K562 (cell line): ENCODE measurements around the gene PRL. TPM values are rescaled to one million over a fixed set of nuclear protein-coding genes. Genes with fewer than 3 reads are reported as not detected.

Experiments used
- ATAC-seq: fragments of 200-7000 bp; cut with Tn5 transposase; 3 replicates; pipeline ENCODE4 v1.9.1; 2020; ENCODE audit warnings: moderate library complexity
- BruUV-seq: library from RNA; stranded (reverse); fragments of 400-500 nt; replicated peaks from 2 replicates; lab custom pipeline; 2021; lab: Mats Ljungman, UMichigan
- CTCF ChIA-PET: fragments of 300-600 bp; formaldehyde crosslinking; extraction: SDS; loops from one replicate; lab custom pipeline; 2021; ENCODE audit warnings: low intra/inter-chr PET ratio; lab: Yijun Ruan, JAX
- POLR2A ChIA-PET: fragments of 300-600, 350-650 bp; sonication (Branson Sonifier 250); formaldehyde crosslinking; extraction: SDS; loops from one replicate; lab custom pipeline; 2021; ENCODE audit warnings: antibody characterized with exemption, inconsistent platforms; lab: Yijun Ruan, JAX
- DNase-seq, 4 experiments: peaks; one replicate each; pipeline versions ENCODE4 v3.0.0 to v3.0.0-alpha.2; 2011 to 2018; ENCODE audit warnings: low spot score in 3 of 4, mixed read lengths in 3 of 4; ENCODE audit errors: extremely low read depth in 1 of 4
- FAIRE-seq: peaks from 2 replicates; lab custom pipeline; 2011; peaks lifted over from hg19 to GRCh38; lab: Jason Lieb, UNC
- H2AFZ ChIP-seq: 2 replicates; pipeline ENCODE4 v1.6.0; 2011; ENCODE audit warnings: low read depth, low read length, control low read depth, inconsistent platforms
- H3K27ac ChIP-seq: fragments of 200-600 bp; 3 replicates; pipeline ENCODE4 v1.8.0; 2011; ENCODE audit warnings: low read depth, mild to moderate bottlenecking, control low read depth, inconsistent platforms, low read length, moderate library complexity, mixed read lengths; ENCODE audit errors: extremely low read depth
- H3K27me3 ChIP-seq, 2 experiments: fragments of 300-600 bp in 1 of 2; 2 replicates in 1 of 2; 3 replicates in 1 of 2; pipeline versions ENCODE4 v1.6.0 to v1.8.0; 2011; ENCODE audit warnings: inconsistent platforms in 2 of 2, low read length in 2 of 2, mild to moderate bottlenecking in 1 of 2, mixed read lengths in 1 of 2, moderate library complexity in 1 of 2; ENCODE audit not compliant: control insufficient read depth in 2 of 2, insufficient read depth in 2 of 2
- H3K36me3 ChIP-seq: fragments of 300-600 bp; 3 replicates; pipeline ENCODE4 v1.8.0; 2011; ENCODE audit warnings: mild to moderate bottlenecking, low read length, inconsistent platforms; ENCODE audit not compliant: control insufficient read depth, insufficient read depth
- H3K4me1 ChIP-seq, 2 experiments: fragments of 200-600 bp in 1 of 2; replicated peaks in 1 of 2; 2 replicates in 1 of 2; 3 replicates in 1 of 2; pipeline versions ENCODE4 v1.5.1 to v1.8.0; 2011; ENCODE audit warnings: inconsistent platforms in 2 of 2, low read length in 2 of 2, mild to moderate bottlenecking in 1 of 2, mixed read lengths in 1 of 2, moderate library complexity in 1 of 2; ENCODE audit not compliant: control insufficient read depth in 2 of 2, insufficient read depth in 2 of 2
- H3K4me2 ChIP-seq: 2 replicates; pipeline ENCODE4 v1.6.1; 2011; ENCODE audit warnings: low read length, control low read depth, inconsistent platforms, mixed read lengths; ENCODE audit not compliant: insufficient read depth
- H3K4me3 ChIP-seq: fragments of 200-600 bp; sonication (generic), shearing (Covaris generic); 2 replicates; pipeline ENCODE4 v1.5.1; 2016; ENCODE audit warnings: control low read depth, inconsistent platforms
- H3K79me2 ChIP-seq: fragments of 200-600 bp; 3 replicates; pipeline ENCODE4 v1.8.0; 2011; ENCODE audit warnings: low read length, inconsistent platforms; ENCODE audit not compliant: control insufficient read depth, insufficient read depth
- H3K9ac ChIP-seq, 2 experiments: 2 replicates each; pipeline versions ENCODE4 v1.6.0 to v1.6.1; 2011; ENCODE audit warnings: low read depth in 2 of 2, low read length in 2 of 2, control low read depth in 1 of 2, inconsistent platforms in 1 of 2, mild to moderate bottlenecking in 1 of 2, mixed read lengths in 1 of 2; ENCODE audit not compliant: insufficient read depth in 1 of 2
- H3K9me1 ChIP-seq: one replicate; pipeline ENCODE4 v1.6.0; 2011; ENCODE audit warnings: inconsistent platforms, mild to moderate bottlenecking, low read length, moderate library complexity; ENCODE audit not compliant: control insufficient read depth, insufficient read depth
- H3K9me3 ChIP-seq: replicated peaks from 2 replicates; pipeline ENCODE4 v1.5.1; 2011; ENCODE audit warnings: low read depth, low read length, inconsistent platforms; ENCODE audit not compliant: control insufficient read depth, insufficient read depth
- H4K20me1 ChIP-seq: replicated peaks from 2 replicates; pipeline ENCODE4 v1.6.1; 2011; ENCODE audit warnings: low read length, inconsistent platforms, mixed read lengths; ENCODE audit not compliant: control insufficient read depth, insufficient read depth
- CBFA2T2 ChIP-seq: fragments of 450-650 bp; conservative IDR thresholded peaks from 2 replicates; pipeline ENCODE4 v1.6.1; 2017; ENCODE audit warnings: mild to moderate bottlenecking
- CEBPB ChIP-seq: fragments of 450-650 bp; IDR thresholded peaks from 2 replicates; pipeline ENCODE4 v1.6.1; 2016; ENCODE audit warnings: missing genetic modification characterization, missing compliant biosample characterization
- FOXK2 ChIP-seq, 2 experiments: fragments of 450-650 bp; IDR thresholded peaks in 1 of 2; conservative IDR thresholded peaks in 1 of 2; 2 replicates each; pipeline ENCODE4 v1.6.1; 2016; ENCODE audit warnings: low read depth in 2 of 2, mild to moderate bottlenecking in 1 of 2
- MAZ ChIP-seq, 2 experiments: fragments of 450-650 bp in 1 of 2; sonication (generic) in 1 of 2; formaldehyde crosslinking; IDR thresholded peaks in 1 of 2; conservative IDR thresholded peaks in 1 of 2; 2 replicates each; pipeline versions ENCODE4 v1.4.0 to v1.5.0; 2020; ENCODE audit warnings: mild to moderate bottlenecking in 1 of 2, missing genetic modification reagents in 1 of 2
- MXI1 ChIP-seq: IDR thresholded peaks from 2 replicates; pipeline ENCODE4 v1.6.1; 2011; ENCODE audit warnings: low read depth, mild to moderate bottlenecking, improper control_type of control experiment, low read length
- OTX1 ChIP-seq: fragments of 450-650 bp; formaldehyde crosslinking; IDR thresholded peaks from 2 replicates; pipeline ENCODE4 v1.4.0; 2022; ENCODE audit warnings: mild to moderate bottlenecking
- RFX1 ChIP-seq: fragments of 450-650 bp; IDR thresholded peaks from 2 replicates; pipeline ENCODE4 v1.6.1; 2016; ENCODE audit warnings: mild to moderate bottlenecking, moderate library complexity
- SAP30 ChIP-seq: fragments of 200-600 bp; sonication (generic); IDR thresholded peaks from 2 replicates; pipeline ENCODE4 v1.6.1; 2012; ENCODE audit warnings: borderline replicate concordance, low read depth, mild to moderate bottlenecking, moderate library complexity, low read length, control low read depth, inconsistent platforms; ENCODE audit not compliant: insufficient read depth, poor library complexity, severe bottlenecking
- STAG1 ChIP-seq: sonication (generic); formaldehyde crosslinking; IDR thresholded peaks from 2 replicates; pipeline ENCODE4 v1.5.0; 2020; ENCODE audit warnings: missing genetic modification reagents, borderline replicate concordance
- ZFX ChIP-seq: sonication (generic); formaldehyde crosslinking; IDR thresholded peaks from 2 replicates; pipeline ENCODE4 v1.8.0; 2022; ENCODE audit warnings: mild to moderate bottlenecking, missing genetic modification reagents, moderate library complexity
- ZNF695 ChIP-seq: fragments of 450-650 bp; formaldehyde crosslinking; IDR thresholded peaks from 2 replicates; pipeline ENCODE4 v1.4.0; 2020; ENCODE audit warnings: mild to moderate bottlenecking, moderate library complexity
- ZNF79 ChIP-seq: fragments of 250-450 bp; sonication (Bioruptor Pico); IDR thresholded peaks from 2 replicates; pipeline ENCODE4 v1.4.0; 2020; ENCODE audit warnings: low read depth, mild to moderate bottlenecking, moderate library complexity
- ZSCAN29 ChIP-seq: fragments of 450-650 bp; IDR thresholded peaks from 2 replicates; pipeline ENCODE4 v1.6.1; 2017
- WGBS: fragments of 100-300 bp; shearing (Covaris generic); methylation state at CpG from one replicate; pipeline ENCODE4 v1.1.6; 2016; ENCODE audit warnings: low coverage, mixed read lengths; ENCODE audit not compliant: insufficient coverage; ENCODE audit errors: missing lambda C conversion rate; 5-methylcytosine and 5-hydroxymethylcytosine counted together
- in situ Hi-C: fragments of 300-500 bp; cut with MboI; formaldehyde crosslinking; loops from 4 replicates; pipeline ENCODE4 v1.15.0; 2018; ENCODE audit warnings: inconsistent platforms, mixed read lengths
- intact Hi-C: fragments of 100-400 bp; cut with micrococcal nuclease; formaldehyde crosslinking; loops from 2 replicates; pipeline ENCODE4 v1.14.2; 2022
- polyA plus RNA-seq, 8 experiments: library from polyadenylated mRNA; depleted of rRNA in 4 of 8; stranded (reverse) in 5 of 8; unstranded in 3 of 8; fragments of >200 nt; fragmentation: Nextera tagmentation in 2 of 8; fragmentation: Illumina TruSeq in 1 of 8; extraction: Ambion mirVana in 2 of 8; extraction: Trizol in 1 of 8; gene quantifications; 2 replicates each; pipeline versions ENCODE4 v1.2.1 to v1.2.3, GENCODE V29; 2011 to 2014; ENCODE audit warnings: inconsistent platforms in 1 of 8, missing spikeins in 1 of 8
- total RNA-seq, 7 experiments: library from RNA; depleted of rRNA in 6 of 7; stranded (reverse); fragments of >200 nt in 6 of 7; fragmentation: Illumina TruSeq in 2 of 7; extraction: Trizol in 2 of 7; gene quantifications; 2 replicates each; pipeline versions ENCODE4 v1.2.1 to v1.2.3, GENCODE V29; 2011 to 2021; ENCODE audit warnings: low replicate concordance in 1 of 7
- TF ChIP-seq, protein P1 (sequence below): fragments of 450-650 bp; IDR thresholded peaks from one replicate; pipeline ENCODE4 v1.6.1; 2018; ENCODE audit warnings: mild to moderate bottlenecking, moderate library complexity; ENCODE audit not compliant: partially characterized antibody

PRL gene
- total and polyA plus RNA-seq, 9 of the 15 experiments (the other 6 are each of a cell fraction or from before 2014, with no cell fraction given), result not detected

DNA sequence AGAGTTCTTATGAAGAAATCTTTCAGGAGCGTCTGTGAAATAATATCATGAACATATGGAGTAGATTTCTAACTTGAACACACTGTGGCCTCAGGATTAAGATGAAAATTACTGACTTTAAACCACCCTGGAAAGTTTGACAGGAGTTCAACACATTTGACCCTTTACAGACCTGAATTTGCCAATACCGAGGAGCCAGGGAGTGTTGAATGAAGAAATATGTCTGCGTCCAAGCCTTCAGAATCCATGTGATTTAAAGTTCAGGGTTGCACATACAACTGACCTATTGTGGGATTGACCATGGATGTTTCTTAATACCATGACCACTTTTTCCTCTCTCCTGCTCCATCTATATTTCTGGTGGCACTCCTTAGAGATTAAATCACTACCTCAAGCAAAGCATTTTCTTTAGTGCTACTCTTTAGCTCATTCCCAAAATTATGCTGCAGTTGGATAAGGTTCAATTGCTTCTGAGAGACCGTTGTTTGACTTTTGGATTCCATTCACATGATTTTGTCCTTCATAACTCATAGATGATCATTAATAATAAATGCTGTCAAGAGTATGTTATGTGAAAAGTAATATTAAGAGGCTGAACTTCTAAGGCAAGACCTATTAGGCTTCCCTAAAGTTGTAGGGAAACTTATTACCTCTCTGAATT, 57.4 kb downstream of the PRL start:
- intact Hi-C loops (no loop called here), in situ Hi-C loops (no loop called here)
- no peaks in the 10 kb centered on the region for H3K27me3 ChIP-seq
- no peak overlapping the region for H3K27ac ChIP-seq
- H3K9me3 ChIP-seq, result no peaks in the 10 kb centered on the region
- no peaks in the 10 kb centered on the region for H3K9me1 ChIP-seq
- H3K36me3 ChIP-seq, result no peaks in the 10 kb centered on the region
- no peak overlapping the region for H3K4me3 ChIP-seq
- H2AFZ ChIP-seq, result no peak overlapping the region
- no peak overlapping the region for H3K4me2 ChIP-seq
- H3K4me1 ChIP-seq, result no peaks in the 10 kb centered on the region
- H3K9ac ChIP-seq, result no peak overlapping the region
- FAIRE-seq, result peak; percentile 70
- BruUV-seq, result no TSS peak
- DNase-seq, result no peak
- no peak for ATAC-seq
- POLR2A ChIA-PET, result interaction anchor here (0.6 kb wide), 1 partner anchor 10 kb away, joined by 3 read pairs; no protein-coding TSS in a partner anchor
- TF ChIP-seq RFX1 (no peak), MXI1 (no peak), ZFX (CRISPR knock-in tag) (no peak)
- CTCF ChIA-PET, result no interaction called here
- WGBS, result 0% methylated on average over 4 of the region's 4 CpGs
- no peaks in the 10 kb centered on the region for H3K79me2 ChIP-seq
- H4K20me1 ChIP-seq, result no peaks in the 10 kb centered on the region

DNA sequence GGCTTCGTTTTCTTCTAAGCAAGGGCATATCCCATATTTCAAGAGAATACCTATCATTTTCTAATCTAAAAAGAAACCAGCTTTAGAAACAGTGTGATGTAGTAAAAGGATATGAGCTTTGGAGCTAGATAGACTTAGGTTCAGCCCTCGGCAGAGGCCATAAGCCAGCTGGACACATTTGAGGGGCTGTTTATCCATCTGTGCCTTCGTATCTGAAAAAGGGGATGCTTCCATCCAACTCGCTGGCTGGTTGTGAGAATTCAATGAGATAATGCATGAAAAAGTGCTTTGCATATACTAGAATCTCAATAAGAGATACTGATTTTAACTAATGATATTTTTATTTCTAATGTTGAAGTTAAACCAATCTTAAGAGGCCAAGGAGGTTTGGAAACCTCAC, 58.0 kb downstream of the PRL start:
- no peak for FAIRE-seq
- Histone ChIP-seq H3K79me2 (no peaks in the 10 kb centered on the region), H3K36me3 (no peaks in the 10 kb centered on the region), H2AFZ (no peak overlapping the region), H3K9me3 (no peaks in the 10 kb centered on the region), H3K4me3 (no peak overlapping the region), H3K9ac (no peak overlapping the region), H3K9me1 (no peaks in the 10 kb centered on the region), H3K27ac (no peak overlapping the region), H3K27me3 (no peaks in the 10 kb centered on the region), H4K20me1 (no peaks in the 10 kb centered on the region), H3K4me2 (no peak overlapping the region), H3K4me1 (no peaks in the 10 kb centered on the region)
- intact Hi-C loops (no loop called here), in situ Hi-C loops (no loop called here)
- BruUV-seq, result no TSS peak
- 0% methylated on average over 4 of the region's 4 CpGs for WGBS
- no peak for DNase-seq
- POLR2A ChIA-PET, result interaction anchor here (0.6 kb wide), 1 partner anchor 9 kb away, joined by 3 read pairs; no protein-coding TSS in a partner anchor
- ATAC-seq, result no peak
- CTCF ChIA-PET, result no interaction called here
- TF ChIP-seq MAZ (CRISPR knock-in tag; conservative IDR thresholded peaks at IDR 0.05 in 1 of 2, IDR thresholded peaks at IDR 0.05 in 1 of 2) (no peak), FOXK2 (conservative IDR thresholded peaks at IDR 0.05 in 1 of 2, IDR thresholded peaks at IDR 0.05 in 1 of 2; ENCODE audit: low read depth in 2 of 2) (no peak), CBFA2T2 (no peak), ZNF695 (no peak), ZNF79 (CRISPR knock-in tag) (no peak), SAP30 (no peak), OTX1 (CRISPR knock-in tag) (no peak), ZSCAN29 (no peak), CEBPB (tag) (no peak), STAG1 (CRISPR knock-in tag) (no peak)
- TF ChIP-seq, protein P1, sequence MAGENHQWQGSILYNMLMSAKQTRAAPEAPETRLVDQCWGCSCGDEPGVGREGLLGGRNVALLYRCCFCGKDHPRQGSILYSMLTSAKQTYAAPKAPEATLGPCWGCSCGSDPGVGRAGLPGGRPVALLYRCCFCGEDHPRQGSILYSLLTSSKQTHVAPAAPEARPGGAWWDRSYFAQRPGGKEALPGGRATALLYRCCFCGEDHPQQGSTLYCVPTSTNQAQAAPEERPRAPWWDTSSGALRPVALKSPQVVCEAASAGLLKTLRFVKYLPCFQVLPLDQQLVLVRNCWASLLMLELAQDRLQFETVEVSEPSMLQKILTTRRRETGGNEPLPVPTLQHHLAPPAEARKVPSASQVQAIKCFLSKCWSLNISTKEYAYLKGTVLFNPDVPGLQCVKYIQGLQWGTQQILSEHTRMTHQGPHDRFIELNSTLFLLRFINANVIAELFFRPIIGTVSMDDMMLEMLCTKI, result no peak
